Testis (tissue), 2 donors: ENCODE results near the gene GGA1.

ENCODE experiments used
- CTCF ChIP-seq, 3 experiments: fragments of 450-650 bp in 2 of 3; fragments of 200-600 bp in 1 of 3; sonication (generic) in 1 of 3; IDR thresholded peaks; one replicate each; pipeline ENCODE4 v1.5.1; 2016 to 2019; ENCODE audit warnings: antibody characterized with exemption in 3 of 3, mild to moderate bottlenecking in 2 of 3, moderate library complexity in 1 of 3
- POLR2A ChIP-seq: fragments of 450-650 bp; IDR thresholded peaks from one replicate; pipeline ENCODE4 v1.6.1; 2017; ENCODE audit warnings: antibody characterized with exemption, mild to moderate bottlenecking, moderate library complexity

- TF ChIP-seq CTCF (IDR thresholded peaks at IDR 0.05) (no peak), POLR2A (no peak)
Observed at GRCh38 chr22:37660709-37661045, 52.0 kb downstream of the GGA1 start.
